GM12865 (cell line): ENCODE measurements around the gene PKP2.
"Not testable (repeated sequence)": the region's sequence is repeated elsewhere in the genome, so short reads cannot be mapped to it uniquely, and the experiment has no call there.

Experiments used
- DNase-seq: peaks from one replicate; pipeline ENCODE4 v3.0.0; 2010; ENCODE audit warnings: low read depth
- H3K4me3 ChIP-seq: 2 replicates; pipeline ENCODE4 v1.5.1; 2011; ENCODE audit warnings: mild to moderate bottlenecking, low read depth, low read length, control low read depth
- TF ChIP-seq, protein P1 (sequence below): IDR thresholded peaks from 2 replicates; pipeline ENCODE4 v1.5.1; 2011; ENCODE audit warnings: low read length, control low read depth, low read depth, inconsistent platforms; ENCODE audit not compliant: insufficient read depth; ENCODE audit errors: missing control alignments

Gene PKP2

DNA sequence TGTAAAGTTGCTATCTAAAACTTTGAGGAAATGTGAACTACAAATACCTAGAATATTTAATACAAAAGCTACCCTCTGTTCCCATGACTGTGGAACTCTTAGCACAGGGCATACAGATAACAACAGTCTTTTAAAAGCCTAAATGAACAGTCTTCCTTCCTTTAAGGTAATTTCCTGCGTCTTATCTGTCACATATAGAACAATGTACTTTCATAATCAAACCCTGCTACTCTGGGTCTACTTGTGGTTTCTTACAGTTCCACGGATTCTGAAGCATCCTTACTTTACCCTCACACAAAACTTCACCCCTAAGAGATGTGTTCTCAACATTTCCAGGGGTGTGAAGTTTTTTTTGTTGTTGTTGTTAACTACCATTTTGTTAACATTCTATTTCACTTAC, 5.1 kb downstream of the PKP2 start:
- no peak for DNase-seq
- TF ChIP-seq, protein P1, sequence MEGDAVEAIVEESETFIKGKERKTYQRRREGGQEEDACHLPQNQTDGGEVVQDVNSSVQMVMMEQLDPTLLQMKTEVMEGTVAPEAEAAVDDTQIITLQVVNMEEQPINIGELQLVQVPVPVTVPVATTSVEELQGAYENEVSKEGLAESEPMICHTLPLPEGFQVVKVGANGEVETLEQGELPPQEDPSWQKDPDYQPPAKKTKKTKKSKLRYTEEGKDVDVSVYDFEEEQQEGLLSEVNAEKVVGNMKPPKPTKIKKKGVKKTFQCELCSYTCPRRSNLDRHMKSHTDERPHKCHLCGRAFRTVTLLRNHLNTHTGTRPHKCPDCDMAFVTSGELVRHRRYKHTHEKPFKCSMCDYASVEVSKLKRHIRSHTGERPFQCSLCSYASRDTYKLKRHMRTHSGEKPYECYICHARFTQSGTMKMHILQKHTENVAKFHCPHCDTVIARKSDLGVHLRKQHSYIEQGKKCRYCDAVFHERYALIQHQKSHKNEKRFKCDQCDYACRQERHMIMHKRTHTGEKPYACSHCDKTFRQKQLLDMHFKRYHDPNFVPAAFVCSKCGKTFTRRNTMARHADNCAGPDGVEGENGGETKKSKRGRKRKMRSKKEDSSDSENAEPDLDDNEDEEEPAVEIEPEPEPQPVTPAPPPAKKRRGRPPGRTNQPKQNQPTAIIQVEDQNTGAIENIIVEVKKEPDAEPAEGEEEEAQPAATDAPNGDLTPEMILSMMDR: no peak
- no peak overlapping the region for H3K4me3 ChIP-seq

DNA sequence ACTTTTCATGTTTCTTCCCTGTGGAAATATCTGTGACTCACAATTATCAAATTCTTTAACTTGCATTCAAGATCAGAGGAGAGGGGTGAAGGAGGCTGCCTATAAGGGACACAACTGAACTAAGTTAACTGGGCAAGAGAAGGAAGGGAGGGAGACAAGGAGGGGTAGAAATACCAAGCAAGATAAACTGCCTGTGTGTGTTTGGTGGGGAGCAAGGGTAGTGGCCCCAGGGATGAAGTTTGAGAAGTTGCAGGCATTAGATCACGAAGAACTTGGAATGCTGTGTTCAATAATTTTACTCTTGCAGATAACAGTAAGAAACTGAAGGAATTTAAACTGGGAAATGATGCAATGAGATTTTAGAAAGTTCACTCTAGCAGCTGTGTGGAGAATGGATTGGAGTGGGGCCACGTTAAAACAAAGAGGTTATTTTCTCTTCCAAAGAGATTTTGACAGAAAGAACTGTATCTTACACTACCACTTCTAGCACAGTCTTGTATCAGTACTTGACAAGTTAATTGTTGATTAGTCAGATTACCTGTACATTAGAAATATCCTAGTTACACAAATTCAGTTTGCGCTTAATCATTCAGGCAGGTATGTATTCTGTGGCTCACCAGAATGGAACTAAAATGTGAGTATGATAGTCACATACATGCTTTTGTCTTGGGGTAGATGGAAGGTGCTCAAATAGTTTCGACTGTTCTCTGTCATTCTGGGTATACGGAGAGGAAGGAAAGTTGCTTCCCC, 7.4 kb downstream of the PKP2 start:
- TF ChIP-seq, protein P1: no peak
- no peak overlapping the region for H3K4me3 ChIP-seq

DNA sequence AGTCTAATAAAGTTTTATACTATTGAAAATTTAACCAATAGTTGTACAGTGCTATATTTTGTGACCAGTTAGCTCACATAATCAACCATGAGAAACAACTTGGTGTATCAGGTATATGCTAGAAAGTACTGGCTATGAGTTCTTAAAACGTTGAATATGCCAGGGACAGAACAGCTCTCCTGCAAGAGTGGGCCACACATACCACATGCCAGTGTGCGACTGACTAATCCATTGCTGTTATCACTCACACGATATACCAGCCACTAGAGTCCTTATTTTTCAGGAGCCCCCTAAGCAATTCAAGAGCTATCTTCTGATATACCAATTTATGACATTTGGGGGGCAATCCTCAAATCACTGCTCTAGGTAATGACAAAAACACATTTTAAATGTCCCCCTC, 9.5 kb downstream of the PKP2 start:
- no peak overlapping the region for H3K4me3 ChIP-seq
- TF ChIP-seq, protein P1: no peak
- no peak for DNase-seq

More for the DNA sequence above, 7.4 kb downstream of the PKP2 start:
- no peak for DNase-seq

DNA sequence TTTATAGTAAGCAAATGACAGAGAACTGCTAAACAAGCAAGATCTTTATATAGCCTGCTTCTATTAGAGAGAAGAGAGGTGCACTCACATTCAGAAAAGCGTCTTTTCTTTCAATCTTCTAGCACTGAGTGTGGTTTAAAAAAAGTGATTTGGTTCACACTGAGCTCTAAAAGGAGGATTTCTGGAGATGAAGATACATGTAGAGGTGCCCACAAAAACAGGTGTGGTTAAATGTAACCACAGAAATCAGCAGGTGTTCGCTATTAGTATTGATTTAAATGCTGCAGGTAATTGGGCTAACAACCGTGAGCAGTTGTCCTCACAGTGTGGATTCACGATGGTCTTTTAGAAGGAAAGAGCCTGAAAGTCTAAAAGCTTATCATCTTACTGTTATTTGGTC, 10.7 kb downstream of the PKP2 start:
- TF ChIP-seq, protein P1: no peak
- peak; percentile 10 for DNase-seq
- no peak overlapping the region for H3K4me3 ChIP-seq

DNA sequence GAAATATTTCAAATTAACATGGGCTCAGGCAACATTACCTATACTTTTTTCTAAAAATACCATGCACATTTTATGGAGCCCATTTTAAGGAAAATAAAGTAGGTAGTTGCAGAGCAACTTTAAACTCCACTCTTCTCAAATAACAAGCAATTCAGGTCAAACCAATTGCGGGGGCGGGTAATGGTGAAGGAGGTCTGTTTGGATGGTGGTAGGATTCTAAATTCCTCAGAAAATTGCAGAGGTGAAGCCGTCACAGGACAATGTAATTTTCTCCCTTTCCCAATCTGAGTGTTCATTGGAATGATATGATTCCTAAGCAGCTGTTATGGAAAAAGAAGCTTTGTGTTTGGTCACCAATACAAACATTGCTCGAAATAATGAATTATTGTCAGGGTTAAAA, 11.6 kb downstream of the PKP2 start:
- TF ChIP-seq, protein P1: no peak
- no peak for DNase-seq
- H3K4me3 ChIP-seq: no peak overlapping the region

DNA sequence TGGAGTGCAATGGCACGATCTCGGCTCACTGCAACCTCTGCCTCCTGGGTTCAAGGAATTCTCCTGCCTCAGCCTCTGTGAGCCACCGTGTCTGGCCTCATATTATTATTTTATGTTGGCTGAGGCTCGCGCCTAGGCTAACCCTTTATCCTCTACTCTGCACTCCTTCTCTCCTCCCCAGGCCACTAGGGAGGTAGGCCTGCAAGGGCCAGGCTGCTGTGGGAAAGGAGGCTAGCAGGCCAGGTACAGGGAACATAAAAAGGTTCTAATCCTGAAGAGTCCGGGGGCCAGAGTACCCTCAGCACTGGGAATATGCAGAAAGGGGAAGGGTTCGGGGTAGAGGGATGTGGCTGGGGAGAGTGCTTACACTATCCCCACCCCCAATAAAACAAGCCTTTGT, 14.9 kb downstream of the PKP2 start:
- TF ChIP-seq, protein P1: no peak
- no peak for DNase-seq
- H3K4me3 ChIP-seq: no peak overlapping the region

DNA sequence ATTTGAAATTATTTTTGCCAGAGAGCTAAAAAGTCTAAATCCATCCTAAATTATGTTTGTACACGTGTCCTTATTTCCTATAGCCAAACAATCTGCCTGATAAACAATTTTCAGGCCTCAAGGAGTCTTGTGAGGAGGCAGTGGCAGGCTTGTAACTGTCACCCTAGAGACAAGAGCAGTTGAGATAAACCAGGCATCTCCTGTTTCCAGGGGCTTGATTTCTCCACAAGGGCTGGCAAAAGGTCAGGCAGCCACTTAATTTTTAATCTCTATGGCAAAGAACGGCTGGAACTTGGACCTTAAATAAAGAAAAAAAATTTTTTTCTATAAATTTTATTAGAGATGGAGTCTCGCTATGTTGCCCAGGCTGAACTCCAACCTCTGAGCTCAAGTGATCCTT, 15.5 kb downstream of the PKP2 start:
- no peak for DNase-seq
- TF ChIP-seq, protein P1: no peak
- no peak overlapping the region for H3K4me3 ChIP-seq

DNA sequence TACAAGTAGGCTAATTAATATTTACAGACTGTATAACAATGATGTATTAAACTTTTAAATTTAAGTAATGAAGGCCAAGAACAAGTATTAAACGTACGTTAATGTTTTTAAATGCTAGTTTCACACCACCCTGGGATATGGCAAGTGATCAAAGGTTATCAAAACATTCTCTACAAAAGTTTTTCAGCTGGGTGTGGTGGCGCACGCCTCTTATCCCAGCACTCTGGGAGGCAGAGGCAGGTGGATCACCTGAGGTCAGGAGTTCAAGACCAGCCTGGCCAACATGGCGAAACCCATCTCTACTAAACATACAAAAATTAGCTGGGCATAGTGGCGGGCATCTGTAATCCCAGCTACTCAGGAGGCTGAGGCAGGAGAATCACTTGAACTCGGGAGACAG, 17.5 kb downstream of the PKP2 start:
- not testable (repeated sequence) for H3K4me3 ChIP-seq

More for the DNA sequence above, 17.5 kb downstream of the PKP2 start:
- DNase-seq: not testable (repeated sequence)
